ENCODE data around the gene MIS18A.
"Not testable (repeated sequence)": the region's sequence is repeated elsewhere in the genome, so short reads cannot be mapped to it uniquely, and the experiment has no call there.

Gene MIS18A

DNA sequence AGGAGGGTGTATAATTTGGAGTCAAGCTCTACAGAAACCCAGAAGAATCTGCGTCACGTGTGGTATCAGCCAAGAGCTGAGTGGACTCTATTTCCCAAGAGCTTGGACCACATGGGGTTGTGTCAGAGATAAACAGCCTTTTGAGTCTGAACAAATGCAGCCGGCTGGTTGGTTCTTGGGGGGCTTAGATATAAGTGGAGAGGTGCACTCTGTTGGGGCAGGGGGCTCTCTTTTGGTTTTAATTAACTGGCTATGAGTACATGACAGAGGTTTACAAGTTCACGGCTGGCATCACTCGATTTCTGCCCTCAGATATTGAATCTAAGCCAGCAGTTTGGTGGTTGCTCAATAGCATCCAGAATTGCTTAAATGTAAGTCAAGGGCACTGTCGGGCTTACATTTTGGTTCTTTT, 19.3 kb upstream of the MIS18A start:
- Mint-ChIP-seq H3K27me3 (no peaks in the 10 kb centered on the region), H3K4me1 (no peaks in the 10 kb centered on the region), H3K4me3 (no peak overlapping the region), H3K27ac (no peak overlapping the region), H3K9me3 (no peaks in the 10 kb centered on the region), H3K36me3 (peaks cover 30 to 57% of the 10 kb centered on the region in 2 donors)
- no peak for ATAC-seq (replicated peaks)
- no peak for DNase-seq

DNA sequence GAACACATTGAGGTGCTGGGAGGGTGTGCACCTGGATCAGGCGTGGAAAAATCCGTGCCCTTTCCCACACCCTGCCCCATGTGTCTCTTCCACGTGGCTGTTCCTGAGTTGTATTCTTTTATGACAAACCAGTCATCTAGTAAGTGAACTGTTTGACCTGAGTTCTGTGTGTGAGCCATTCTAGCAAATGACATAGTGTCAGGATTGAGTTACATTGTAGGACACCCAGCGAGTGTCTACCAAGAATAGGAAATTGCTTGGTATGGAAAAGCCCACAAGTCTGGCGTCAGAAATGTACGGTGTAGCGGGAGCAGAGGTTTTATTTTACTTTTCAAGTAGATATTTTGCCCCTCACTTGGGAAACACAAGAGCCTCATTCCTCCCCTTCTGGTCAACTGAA, 18.6 kb upstream of the MIS18A start:
- Mint-ChIP-seq H3K4me1 (no peaks in the 10 kb centered on the region), H3K4me3 (no peak overlapping the region), H3K27me3 (no peaks in the 10 kb centered on the region), H3K27ac (no peak overlapping the region), H3K9me3 (no peaks in the 10 kb centered on the region), H3K36me3 (peaks cover 31 to 58% of the 10 kb centered on the region in 2 donors)
- no peak for ATAC-seq (replicated peaks)
- DNase-seq: no peak

- Mint-ChIP-seq H3K27ac (no peak overlapping the region), H3K9me3 (peaks cover 0 to 4% of the 10 kb centered on the region in 2 donors), H3K27me3 (no peaks in the 10 kb centered on the region), H3K4me3 (no peak overlapping the region), H3K36me3 (peaks cover 31 to 58% of the 10 kb centered on the region in 2 donors), H3K4me1 (peaks cover 0 to 2% of the 10 kb centered on the region in 2 donors)
- ATAC-seq (replicated peaks) (no peak), DNase-seq (no peak)
Measured at GRCh38 chr21:32285476-32285875, 6.6 kb upstream of the MIS18A start.

GRCh38 chr21:32282992-32283391, 4.1 kb upstream of the MIS18A start:
- ATAC-seq (replicated peaks): no peak
- Mint-ChIP-seq H3K9me3 (peaks cover 0 to 2% of the 10 kb centered on the region in 2 donors), H3K4me3 (no peak overlapping the region), H3K27ac (no peak overlapping the region), H3K4me1 (peaks cover 8 to 22% of the 10 kb centered on the region in 2 donors), H3K36me3 (peaks cover 26 to 58% of the 10 kb centered on the region in 2 donors), H3K27me3 (no peaks in the 10 kb centered on the region)
- no peak for DNase-seq

- H3K4me3 Mint-ChIP-seq: no peak overlapping the region
- H3K27ac Mint-ChIP-seq: no peak overlapping the region
- no peaks in the 10 kb centered on the region for H3K27me3 Mint-ChIP-seq
- no peak for ATAC-seq (replicated peaks)
- no peaks in the 10 kb centered on the region for H3K9me3 Mint-ChIP-seq
- H3K36me3 Mint-ChIP-seq: peaks cover 27 to 52% of the 10 kb centered on the region in 2 donors
- DNase-seq: no peak
- peaks cover 9 to 27% of the 10 kb centered on the region in 2 donors for H3K4me1 Mint-ChIP-seq
Measured at GRCh38 chr21:32281531-32281930, 2.7 kb upstream of the MIS18A start.

DNA sequence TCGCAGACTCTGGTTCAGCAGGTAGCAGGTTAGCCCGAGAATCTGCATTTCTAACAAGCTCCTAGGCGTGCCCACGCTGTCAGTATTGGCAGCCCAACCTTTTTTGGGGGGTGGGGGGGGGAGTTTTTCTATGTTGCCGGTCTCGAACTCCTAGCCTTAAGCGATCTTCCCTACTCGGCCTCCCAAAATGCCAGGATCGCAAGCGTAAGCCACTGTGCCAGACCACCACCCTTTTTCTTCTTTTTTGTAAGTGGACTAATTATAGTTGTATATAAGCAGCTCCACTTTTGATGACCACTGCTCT, 480 bp upstream of the MIS18A start:
- no peak for ATAC-seq (replicated peaks)
- H3K36me3 Mint-ChIP-seq: peaks cover 29 to 45% of the 10 kb centered on the region in 2 donors
- no peak for DNase-seq
- H3K4me1 Mint-ChIP-seq: peaks cover 13 to 27% of the 10 kb centered on the region in 2 donors
- H3K27ac Mint-ChIP-seq: peak overlapping the region; percentile 97
- H3K4me3 Mint-ChIP-seq: peak overlapping the region; percentile 99 to 100
- H3K9me3 Mint-ChIP-seq: no peaks in the 10 kb centered on the region
- H3K27me3 Mint-ChIP-seq: no peaks in the 10 kb centered on the region

DNA sequence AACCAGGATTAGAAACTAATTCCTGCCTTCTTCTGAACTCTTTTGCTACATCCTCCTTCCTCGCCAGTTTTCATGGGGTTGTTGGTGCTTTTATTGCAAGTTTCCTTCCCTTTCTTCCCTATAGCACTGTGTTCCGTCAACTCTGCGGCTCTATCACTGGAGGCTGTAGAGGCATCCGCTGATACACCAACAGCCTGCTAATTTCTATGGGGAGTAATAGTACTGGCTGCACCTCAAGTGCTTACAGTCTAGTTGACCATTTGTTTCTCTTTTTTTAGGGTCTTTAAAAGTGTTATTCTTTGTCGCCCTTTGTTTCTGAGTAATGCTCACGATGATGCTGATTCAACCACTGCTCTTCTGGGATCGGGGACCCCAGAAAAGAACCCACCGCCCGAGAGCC, 746 bp downstream of the MIS18A start:
- H3K4me3 Mint-ChIP-seq: peak overlapping the region; percentile 99 to 100
- H3K9me3 Mint-ChIP-seq: no peaks in the 10 kb centered on the region
- H3K27ac Mint-ChIP-seq: peak overlapping the region; percentile 97
- no peaks in the 10 kb centered on the region for H3K27me3 Mint-ChIP-seq
- peak in 1 of 2 donors; percentile 35 for ATAC-seq (replicated peaks)
- H3K4me1 Mint-ChIP-seq: peaks cover 13 to 27% of the 10 kb centered on the region in 2 donors
- peaks cover 23 to 33% of the 10 kb centered on the region in 2 donors for H3K36me3 Mint-ChIP-seq
- DNase-seq: no peak

DNA sequence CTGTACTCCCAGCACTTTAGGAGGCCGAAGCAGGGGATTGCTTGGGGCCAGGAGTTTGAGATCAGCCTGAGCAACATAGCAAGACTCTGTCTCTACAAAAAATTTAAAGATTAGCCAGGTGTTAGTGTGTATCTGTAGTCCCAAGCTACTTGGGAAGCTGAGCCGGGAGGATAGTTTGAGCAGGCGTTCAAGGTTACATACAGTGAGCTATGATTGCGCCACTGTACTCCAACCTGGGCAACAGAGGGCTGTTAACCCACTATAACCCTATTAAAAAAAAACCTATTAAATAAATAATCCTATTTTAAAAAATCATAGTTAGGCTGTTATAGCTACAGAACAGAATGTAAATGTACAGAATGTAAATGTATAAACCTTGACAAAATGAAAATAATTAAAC, 2.2 kb downstream of the MIS18A start:
- peaks cover 16 to 27% of the 10 kb centered on the region in 2 donors for H3K4me1 Mint-ChIP-seq

GRCh38 chr21:32270748-32271147, 8.1 kb downstream of the MIS18A start:
- H3K4me3 Mint-ChIP-seq: no peak overlapping the region
- DNase-seq: no peak
- no peaks in the 10 kb centered on the region for H3K9me3 Mint-ChIP-seq
- peaks cover 0 to 5% of the 10 kb centered on the region in 2 donors for H3K4me1 Mint-ChIP-seq
- peaks cover 17 to 33% of the 10 kb centered on the region in 2 donors for H3K36me3 Mint-ChIP-seq
- no peak overlapping the region for H3K27ac Mint-ChIP-seq
- H3K27me3 Mint-ChIP-seq: no peaks in the 10 kb centered on the region
- ATAC-seq (replicated peaks): no peak

More for the DNA sequence above, 2.2 kb downstream of the MIS18A start:
- H3K9me3 Mint-ChIP-seq: no peaks in the 10 kb centered on the region
- ATAC-seq (replicated peaks) (no peak), DNase-seq (no peak)
- H3K27ac Mint-ChIP-seq: no peak overlapping the region
- H3K27me3 Mint-ChIP-seq: no peaks in the 10 kb centered on the region
- no peak overlapping the region for H3K4me3 Mint-ChIP-seq
- peaks cover 12 to 26% of the 10 kb centered on the region in 2 donors for H3K36me3 Mint-ChIP-seq

GRCh38 chr21:32265321-32265720, 13.5 kb downstream of the MIS18A start:
- H3K4me1 Mint-ChIP-seq; DNase-seq; H3K27me3 Mint-ChIP-seq; H3K9me3 Mint-ChIP-seq; ATAC-seq (replicated peaks); H3K4me3 Mint-ChIP-seq; H3K27ac Mint-ChIP-seq: not testable (repeated sequence)
- peaks cover 13 to 22% of the 10 kb centered on the region in 2 donors for H3K36me3 Mint-ChIP-seq

- Mint-ChIP-seq H3K9me3 (no peaks in the 10 kb centered on the region), H3K4me3 (no peak overlapping the region), H3K27me3 (peaks cover 0 to under 1% of the 10 kb centered on the region in 2 donors), H3K27ac (no peak overlapping the region), H3K36me3 (peaks cover 9 to 11% of the 10 kb centered on the region in 2 donors), H3K4me1 (peaks cover 0 to 4% of the 10 kb centered on the region in 2 donors)
- DNase-seq (no peak), ATAC-seq (replicated peaks) (no peak)
Measured at GRCh38 chr21:32261929-32262328, 16.9 kb downstream of the MIS18A start.

DNA sequence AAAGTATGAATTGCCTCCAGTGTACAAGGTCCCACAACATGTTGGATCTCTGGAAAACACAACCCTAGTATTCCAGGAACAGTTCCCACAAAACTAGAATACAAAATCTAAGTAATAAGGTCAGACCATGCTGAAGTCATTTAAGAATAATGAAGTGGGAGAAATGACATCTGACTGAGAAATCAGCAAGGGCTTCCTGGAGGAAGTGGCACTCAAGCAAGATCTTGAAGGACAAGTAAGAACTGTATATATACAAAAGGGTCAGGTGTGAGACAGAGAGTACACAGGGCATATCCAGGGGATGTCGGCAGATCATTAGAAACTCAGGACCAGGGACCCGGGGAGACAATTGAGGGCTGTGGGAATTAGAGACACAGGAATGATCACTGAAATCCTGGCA, 18.7 kb downstream of the MIS18A start:
- peaks cover 2 to 4% of the 10 kb centered on the region in 2 donors for H3K36me3 Mint-ChIP-seq
- no peaks in the 10 kb centered on the region for H3K9me3 Mint-ChIP-seq
- no peak overlapping the region for H3K4me3 Mint-ChIP-seq
- peaks cover 0 to 7% of the 10 kb centered on the region in 2 donors for H3K27me3 Mint-ChIP-seq
- DNase-seq (no peak), ATAC-seq (replicated peaks) (no peak)
- H3K4me1 Mint-ChIP-seq: peaks cover 0 to 4% of the 10 kb centered on the region in 2 donors
- no peak overlapping the region for H3K27ac Mint-ChIP-seq

DNA sequence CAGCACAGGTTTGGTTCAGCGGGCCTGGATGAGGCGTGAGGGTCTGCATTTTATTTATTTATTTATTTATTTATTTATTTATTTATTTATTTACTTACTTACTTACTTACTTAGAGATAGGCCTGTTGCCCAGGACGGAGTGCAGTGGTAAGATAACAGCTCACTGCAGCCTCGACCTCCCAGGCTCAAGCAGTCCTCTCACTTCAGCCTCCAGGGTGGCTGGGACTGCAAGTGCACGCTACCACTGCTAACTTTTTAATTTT, 20.1 kb downstream of the MIS18A start:
- H3K4me3 Mint-ChIP-seq; H3K4me1 Mint-ChIP-seq; H3K36me3 Mint-ChIP-seq; DNase-seq; ATAC-seq (replicated peaks); H3K27me3 Mint-ChIP-seq; H3K27ac Mint-ChIP-seq; H3K9me3 Mint-ChIP-seq: not testable (repeated sequence)

GRCh38 chr21:32257962-32258785, 20.7 kb downstream of the MIS18A start:
- DNase-seq (peak; percentile 23), ATAC-seq (replicated peaks) (peak; percentile 82 to 87)
- peaks cover 0 to 4% of the 10 kb centered on the region in 2 donors for H3K4me1 Mint-ChIP-seq

DNA sequence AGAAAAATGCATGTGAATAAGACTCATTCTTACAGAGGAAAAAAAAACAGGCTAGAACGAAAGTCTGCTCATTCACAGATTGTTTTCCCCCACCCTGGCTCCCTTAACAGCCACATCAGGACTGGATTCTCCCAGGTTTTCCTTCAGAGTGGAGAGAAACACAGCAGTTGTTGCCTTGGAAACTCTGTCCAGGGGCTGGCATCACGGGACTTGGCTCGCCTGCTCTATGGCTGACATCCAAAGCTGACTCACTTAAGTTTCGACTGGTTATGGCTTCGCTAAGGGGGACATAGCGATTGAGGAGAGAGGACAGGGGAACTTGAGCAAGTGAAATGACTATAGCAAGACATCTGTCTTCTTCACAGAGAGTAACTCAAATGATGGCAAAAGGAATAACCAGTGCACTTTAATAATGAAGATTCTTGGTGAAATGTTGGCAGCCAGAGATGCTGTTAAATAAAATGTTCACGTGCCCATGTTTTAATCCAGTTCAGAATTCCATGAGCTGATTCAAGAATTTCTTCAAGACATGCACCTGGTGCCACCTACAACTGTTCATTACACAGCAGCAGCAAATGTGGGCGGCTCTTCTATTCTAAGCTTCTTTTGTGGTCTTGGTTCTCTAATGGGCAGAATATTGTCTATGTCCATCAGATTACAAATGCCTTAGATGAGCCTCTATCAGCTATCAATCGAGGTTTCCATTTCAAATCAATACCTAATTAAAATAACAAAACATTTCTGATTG, 21.8 kb downstream of the MIS18A start:
- Mint-ChIP-seq H3K9me3 (no peaks in the 10 kb centered on the region), H3K27me3 (peaks cover under 1 to 12% of the 10 kb centered on the region in 2 donors), H3K4me3 (no peak overlapping the region), H3K4me1 (peaks cover 0 to 4% of the 10 kb centered on the region in 2 donors), H3K36me3 (peaks cover 2 to 4% of the 10 kb centered on the region in 2 donors), H3K27ac (no peak overlapping the region)
- no peak for DNase-seq
- no peak for ATAC-seq (replicated peaks)

More at GRCh38 chr21:32257962-32258785, 20.7 kb downstream of the MIS18A start:
- Mint-ChIP-seq H3K27me3 (peaks cover 0 to 7% of the 10 kb centered on the region in 2 donors), H3K27ac (no peak overlapping the region), H3K4me3 (no peak overlapping the region), H3K36me3 (peaks cover 2 to 4% of the 10 kb centered on the region in 2 donors), H3K9me3 (no peaks in the 10 kb centered on the region)

Measured in stimulated activated naive B cell treated with anti-CD40 and anti-IgM and Interleukin-4, amounts not matched to agents 10 μg/mL and 1 μg/mL and 100 μg/mL, for 72 hours (primary cell).